HCT116 (cell line): ENCODE data around the gene TLX1. TPM values are rescaled to one million over a fixed set of nuclear protein-coding genes. Genes with fewer than 3 reads are reported as not detected.

Source experiments
- ATAC-seq: fragments of 200-7000 bp; cut with Tn5 transposase; 2 replicates; pipeline ENCODE4 v1.9.1; 2020; ENCODE audit warnings: mild to moderate bottlenecking, moderate library complexity
- BruUV-seq: library from RNA; stranded (reverse); fragments of 400-500 nt; replicated peaks from 2 replicates; lab custom pipeline; 2021; lab: Mats Ljungman, UMichigan
- CTCF ChIA-PET: fragments of 300-600 bp; sonication (Branson Sonifier 250); formaldehyde crosslinking; loops from one replicate; lab custom pipeline; 2021; ENCODE audit warnings: antibody characterized with exemption; lab: Charles Lee
- POLR2A ChIA-PET: fragments of 300-600, 350-600 bp; sonication (Branson Sonifier 250); formaldehyde crosslinking; loops from one replicate; lab custom pipeline; 2021; ENCODE audit warnings: antibody characterized with exemption; lab: Charles Lee
- RAD21 ChIA-PET, 2 experiments: fragments of 300-600 bp; sonication (Branson Sonifier 250); formaldehyde crosslinking; loops; one replicate each; lab custom pipeline; 2023; ENCODE audit warnings: low total read pairs in 2 of 2; ENCODE audit not compliant: uncharacterized antibody in 2 of 2, unreplicated experiment in 2 of 2, low non-redundant PET in 1 of 2; lab: Charles Lee
- DNase-seq: peaks from one replicate; pipeline ENCODE4 v3.0.0-alpha.2; 2010; ENCODE audit warnings: low read depth, low spot score
- H2AFZ ChIP-seq: fragments of 200-600 bp; shearing (Covaris generic), sonication (generic); 2 replicates; pipeline ENCODE4 v1.6.1; 2017; ENCODE audit warnings: low read depth, mixed run types, mixed read lengths, antibody characterized with exemption, low read length; ENCODE audit not compliant: poor library complexity, severe bottlenecking
- H3K27ac ChIP-seq: 2 replicates; pipeline ENCODE4 v1.5.1; 2012; ENCODE audit warnings: low read depth, low read length
- H3K27me3 ChIP-seq: fragments of 200-600 bp; sonication (generic); 2 replicates; pipeline ENCODE4 v1.6.1; 2016; ENCODE audit warnings: mixed run types, low read length, mixed read lengths; ENCODE audit not compliant: insufficient read depth
- H3K36me3 ChIP-seq, 2 experiments: fragments of 200-500 bp in 1 of 2; fragments of 200-600 bp in 1 of 2; sonication (Bioruptor generic) in 1 of 2; sonication (generic) in 1 of 2; 2 replicates each; pipeline versions ENCODE4 v1.5.1 to v1.6.1; 2014 to 2016; ENCODE audit warnings: low read length in 2 of 2, inconsistent platforms in 1 of 2, mixed read lengths in 1 of 2, mixed run types in 1 of 2; ENCODE audit not compliant: insufficient read depth in 2 of 2, control insufficient read depth in 1 of 2
- H3K4me1 ChIP-seq, 2 experiments: fragments of 200-600 bp in 1 of 2; sonication (generic) in 1 of 2; 2 replicates each; pipeline versions ENCODE4 v1.5.1 to v1.6.1; 2012 to 2017; ENCODE audit warnings: low read length in 2 of 2, inconsistent platforms in 1 of 2, mild to moderate bottlenecking in 1 of 2, mixed read lengths in 1 of 2, mixed run types in 1 of 2, moderate library complexity in 1 of 2; ENCODE audit not compliant: insufficient read depth in 2 of 2, control insufficient read depth in 1 of 2
- H3K4me2 ChIP-seq: fragments of 200-600 bp; sonication (generic); 2 replicates; pipeline ENCODE4 v1.6.1; 2017; ENCODE audit warnings: mixed run types, low read length, mixed read lengths
- H3K4me3 ChIP-seq, 2 experiments: fragments of 200-600 bp in 1 of 2; sonication (generic) in 1 of 2; replicated peaks in 1 of 2; 2 replicates each; pipeline ENCODE4 v1.5.1; 2011 to 2016; ENCODE audit warnings: low read length in 2 of 2, control low read depth in 1 of 2, low read depth in 1 of 2, mild to moderate bottlenecking in 1 of 2, mixed read lengths in 1 of 2, mixed run types in 1 of 2
- H3K79me2 ChIP-seq: fragments of 200-600 bp; sonication (generic); 2 replicates; pipeline ENCODE4 v1.6.1; 2017; ENCODE audit warnings: mild to moderate bottlenecking, mixed run types, low read length, moderate library complexity, mixed read lengths; ENCODE audit not compliant: insufficient read depth
- H3K9ac ChIP-seq: fragments of 200-600 bp; sonication (generic); 2 replicates; pipeline ENCODE4 v1.6.1; 2016; ENCODE audit warnings: low read length, mixed read lengths
- H3K9me2 ChIP-seq: fragments of 200-600 bp; sonication (generic), shearing (Covaris generic); 2 replicates; pipeline ENCODE4 v1.6.1; 2017; ENCODE audit warnings: mixed run types, mild to moderate bottlenecking, moderate library complexity; ENCODE audit not compliant: insufficient read depth
- H3K9me3 ChIP-seq, 2 experiments: fragments of 200-500 bp in 1 of 2; fragments of 200-600 bp in 1 of 2; sonication (Bioruptor generic) in 1 of 2; sonication (generic) in 1 of 2; 2 replicates each; pipeline ENCODE4 v1.6.1; 2014 to 2017; ENCODE audit warnings: low read length in 2 of 2, mixed read lengths in 2 of 2, inconsistent platforms in 1 of 2, low read depth in 1 of 2, mild to moderate bottlenecking in 1 of 2, mixed run types in 1 of 2, moderate library complexity in 1 of 2; ENCODE audit not compliant: control insufficient read depth in 1 of 2, insufficient read depth in 1 of 2
- H4K20me1 ChIP-seq: fragments of 200-600 bp; sonication (generic), shearing (Covaris generic); 2 replicates; pipeline ENCODE4 v1.6.1; 2017; ENCODE audit warnings: mixed run types, mild to moderate bottlenecking, moderate library complexity; ENCODE audit not compliant: insufficient read depth
- CBX3 ChIP-seq: IDR thresholded peaks from 2 replicates; pipeline ENCODE4 v1.6.1; 2012; ENCODE audit warnings: low read depth
- CEBPB ChIP-seq: IDR thresholded peaks from 2 replicates; pipeline ENCODE4 v1.6.1; 2012; ENCODE audit warnings: low read depth
- CTCF ChIP-seq, 3 experiments: fragments of 200-600 bp in 1 of 3; sonication (generic) in 1 of 3; IDR thresholded peaks in 2 of 3; conservative IDR thresholded peaks in 1 of 3; 2 replicates each; pipeline ENCODE4 v1.5.1; 2012 to 2017; ENCODE audit warnings: low read depth in 2 of 3, low read length in 2 of 3, antibody characterized with exemption in 1 of 3, borderline replicate concordance in 1 of 3, control low read depth in 1 of 3, mild to moderate bottlenecking in 1 of 3, mixed read lengths in 1 of 3, mixed run types in 1 of 3, moderate library complexity in 1 of 3; ENCODE audit not compliant: insufficient read depth in 1 of 3
- ELF1 ChIP-seq: IDR thresholded peaks from 2 replicates; pipeline ENCODE4 v1.6.1; 2012; ENCODE audit warnings: low read depth, borderline replicate concordance
- FOSL1 ChIP-seq: IDR thresholded peaks from 2 replicates; pipeline ENCODE4 v1.6.1; 2012; ENCODE audit warnings: low read depth
- JUND ChIP-seq: IDR thresholded peaks from 2 replicates; pipeline ENCODE4 v1.6.1; 2012
- POLR2A ChIP-seq: IDR thresholded peaks from 2 replicates; pipeline ENCODE4 v1.7.0; 2011; ENCODE audit warnings: borderline replicate concordance; ENCODE audit not compliant: insufficient read depth, insufficient read length; ENCODE audit errors: extremely low read depth
- POLR2AphosphoS5 ChIP-seq: IDR thresholded peaks from 2 replicates; pipeline ENCODE4 v1.6.1; 2011; ENCODE audit warnings: mild to moderate bottlenecking, low read depth, low read length, moderate library complexity
- REST ChIP-seq: IDR thresholded peaks from 2 replicates; pipeline ENCODE4 v1.6.1; 2012; ENCODE audit warnings: low read depth
- SIN3A ChIP-seq: IDR thresholded peaks from 2 replicates; pipeline ENCODE4 v1.6.1; 2012; ENCODE audit warnings: low read depth
- SP1 ChIP-seq: IDR thresholded peaks from 2 replicates; pipeline ENCODE4 v1.6.1; 2012; ENCODE audit warnings: low read depth
- YY1 ChIP-seq: IDR thresholded peaks from 2 replicates; pipeline ENCODE4 v1.6.1; 2011; ENCODE audit warnings: low read length, low read depth, moderate library complexity, mild to moderate bottlenecking; ENCODE audit not compliant: insufficient replicate concordance; ENCODE audit errors: extremely low read depth
- ZFX ChIP-seq: fragments of 450-650 bp; IDR thresholded peaks from 2 replicates; pipeline ENCODE4 v1.6.1; 2017
- ZNF274 ChIP-seq: fragments of 200-500 bp; sonication (Bioruptor generic); IDR thresholded peaks from 2 replicates; pipeline ENCODE4 v1.6.1; 2014; ENCODE audit warnings: mild to moderate bottlenecking, low read depth, low read length, inconsistent platforms
- intact Hi-C: fragments of 100-400 bp; cut with micrococcal nuclease; formaldehyde crosslinking; loops from 2 replicates; pipeline ENCODE4 v1.10.0; 2022
- total RNA-seq: library from RNA; stranded (reverse); gene quantifications from one replicate; pipeline ENCODE4 v1.2.1, GENCODE V29; 2021; ENCODE audit not compliant: unreplicated experiment
- TF ChIP-seq, protein P1 (sequence below): IDR thresholded peaks from 2 replicates; pipeline ENCODE4 v1.6.1; 2012

Gene TLX1
- total RNA-seq, 1 experiment from 2014 or later, result not detected

DNA sequence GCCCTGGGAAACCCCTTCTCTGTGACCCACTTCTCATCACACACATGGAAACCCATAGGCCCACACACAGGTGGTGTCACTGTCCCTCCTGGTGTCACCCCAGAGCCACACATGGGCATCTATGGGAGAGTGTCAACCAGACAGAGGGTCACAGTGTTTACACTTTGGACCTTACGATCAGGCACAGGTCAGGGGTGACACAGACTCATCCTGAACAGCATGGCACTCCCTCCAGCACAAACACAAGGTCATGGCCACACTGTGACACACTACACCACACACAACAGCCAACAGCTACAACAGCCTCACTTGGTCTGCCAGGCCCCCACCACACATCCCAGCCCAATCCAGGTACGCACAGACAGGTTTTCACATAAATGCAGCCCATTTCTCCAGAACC is 6.2 kb downstream of the TLX1 start (continued):
- no peak for TF ChIP-seq POLR2A
- no peak for TF ChIP-seq POLR2AphosphoS5
- TF ChIP-seq FOSL1, result no peak
- no peak for TF ChIP-seq CEBPB
- no peak for TF ChIP-seq CTCF (IDR thresholded peaks at IDR 0.05 in 2 of 3, conservative IDR thresholded peaks at IDR 0.05 in 1 of 3; ENCODE audit: borderline replicate concordance in 1 of 3, insufficient read depth in 1 of 3, low read depth in 2 of 3, low read length in 2 of 3)
- TF ChIP-seq ELF1, result no peak
- TF ChIP-seq, all 23 proteins: peak for 0

DNA sequence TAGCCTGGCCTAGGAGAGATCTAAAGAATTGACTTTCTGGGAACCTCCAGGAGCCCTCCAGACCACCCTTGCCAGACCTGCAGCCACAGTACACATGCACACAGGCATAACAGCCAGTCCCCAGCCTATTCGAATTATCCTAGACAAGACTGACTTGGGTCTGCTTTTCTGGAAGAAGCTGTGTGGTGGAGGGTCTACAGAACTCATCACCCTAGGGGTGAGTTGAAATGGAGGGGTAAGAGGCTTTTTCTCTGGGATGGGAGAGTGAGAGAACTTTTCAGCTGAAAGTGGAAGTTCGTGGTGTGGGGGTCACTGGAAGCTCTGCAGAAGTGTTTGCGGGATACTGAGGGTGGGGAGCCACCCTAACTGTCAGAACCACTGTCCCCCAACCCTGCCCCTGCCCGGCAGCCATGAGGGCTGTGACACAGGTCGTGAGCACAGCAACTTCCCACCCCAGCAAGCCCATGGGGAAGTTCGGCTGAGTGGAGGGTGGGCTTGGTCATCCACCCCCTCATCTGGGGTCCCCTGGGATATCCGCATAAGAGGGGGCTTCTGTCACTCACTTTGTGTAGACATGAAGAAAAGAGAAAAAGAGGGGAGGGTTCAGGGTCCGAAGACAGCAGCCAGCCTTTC is 7.8 kb downstream of the TLX1 start:
- Histone ChIP-seq H4K20me1 (no peaks in the 10 kb centered on the region), H3K9me2 (no peaks in the 10 kb centered on the region), H3K4me3 (no peak overlapping the region), H3K4me1 (peaks cover 12 to 35% of the 10 kb centered on the region in 2 experiments), H3K9ac (no peak overlapping the region), H3K9me3 (no peaks in the 10 kb centered on the region), H3K36me3 (no peaks in the 10 kb centered on the region), H3K4me2 (no peak overlapping the region), H3K79me2 (no peaks in the 10 kb centered on the region), H3K27me3 (no peaks in the 10 kb centered on the region), H2AFZ (no peak overlapping the region), H3K27ac (no peak overlapping the region)
- no peak for ATAC-seq
- DNase-seq, result no peak
- CTCF ChIA-PET, result interaction anchor here (0.6 to 7.3 kb wide), 3 partner anchors 43 to 98 kb away, joined by 4 to 414 read pairs (median 104); no protein-coding TSS in a partner anchor
- BruUV-seq, result no TSS peak
- POLR2A ChIA-PET, result interaction anchor here (0.6 to 1.7 kb wide), 2 partner anchors 43 to 82 kb away, joined by 3 to 7 read pairs; no protein-coding TSS in a partner anchor
- RAD21 ChIA-PET, result no interaction called here
- intact Hi-C loops, result no loop called here
- TF ChIP-seq CBX3, result no peak
- no peak for TF ChIP-seq FOSL1
- TF ChIP-seq ZNF274, result no peak
- TF ChIP-seq CTCF (IDR thresholded peaks at IDR 0.05 in 2 of 3, conservative IDR thresholded peaks at IDR 0.05 in 1 of 3; ENCODE audit: borderline replicate concordance in 1 of 3, insufficient read depth in 1 of 3, low read depth in 2 of 3, low read length in 2 of 3), result no peak
- TF ChIP-seq, protein P1, sequence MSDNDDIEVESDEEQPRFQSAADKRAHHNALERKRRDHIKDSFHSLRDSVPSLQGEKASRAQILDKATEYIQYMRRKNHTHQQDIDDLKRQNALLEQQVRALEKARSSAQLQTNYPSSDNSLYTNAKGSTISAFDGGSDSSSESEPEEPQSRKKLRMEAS, result no peak
- no peak for TF ChIP-seq SIN3A
- no peak for TF ChIP-seq REST
- TF ChIP-seq ZFX, result no peak
- TF ChIP-seq SP1, result no peak
- no peak for TF ChIP-seq ELF1
- no peak for TF ChIP-seq YY1
- no peak for TF ChIP-seq CEBPB
- TF ChIP-seq JUND, result no peak
- TF ChIP-seq POLR2A, result no peak
- TF ChIP-seq POLR2AphosphoS5, result no peak
